ENCODE measurements around the gene PDIA3.

- TF ChIP-seq, protein P1, sequence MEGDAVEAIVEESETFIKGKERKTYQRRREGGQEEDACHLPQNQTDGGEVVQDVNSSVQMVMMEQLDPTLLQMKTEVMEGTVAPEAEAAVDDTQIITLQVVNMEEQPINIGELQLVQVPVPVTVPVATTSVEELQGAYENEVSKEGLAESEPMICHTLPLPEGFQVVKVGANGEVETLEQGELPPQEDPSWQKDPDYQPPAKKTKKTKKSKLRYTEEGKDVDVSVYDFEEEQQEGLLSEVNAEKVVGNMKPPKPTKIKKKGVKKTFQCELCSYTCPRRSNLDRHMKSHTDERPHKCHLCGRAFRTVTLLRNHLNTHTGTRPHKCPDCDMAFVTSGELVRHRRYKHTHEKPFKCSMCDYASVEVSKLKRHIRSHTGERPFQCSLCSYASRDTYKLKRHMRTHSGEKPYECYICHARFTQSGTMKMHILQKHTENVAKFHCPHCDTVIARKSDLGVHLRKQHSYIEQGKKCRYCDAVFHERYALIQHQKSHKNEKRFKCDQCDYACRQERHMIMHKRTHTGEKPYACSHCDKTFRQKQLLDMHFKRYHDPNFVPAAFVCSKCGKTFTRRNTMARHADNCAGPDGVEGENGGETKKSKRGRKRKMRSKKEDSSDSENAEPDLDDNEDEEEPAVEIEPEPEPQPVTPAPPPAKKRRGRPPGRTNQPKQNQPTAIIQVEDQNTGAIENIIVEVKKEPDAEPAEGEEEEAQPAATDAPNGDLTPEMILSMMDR (IDR thresholded peaks at IDR 0.05): no peak
- TF ChIP-seq POLR2AphosphoS5 (IDR thresholded peaks at IDR 0.05; ENCODE audit: low read depth, low read length) (no peak), SIN3A (IDR thresholded peaks at IDR 0.05; ENCODE audit: borderline replicate concordance, insufficient read depth, low read depth, low read length) (no peak)
These were observed 44.1 kb upstream of the PDIA3 start for GRCh38 chr15:43702174-43702573.

Data from Panc1 (cell line).